ENCODE results near the gene TCEANC. TPM values are rescaled to one million over a fixed set of nuclear protein-coding genes. Genes with fewer than 3 reads are reported as not detected.

The TCEANC gene, protein sequence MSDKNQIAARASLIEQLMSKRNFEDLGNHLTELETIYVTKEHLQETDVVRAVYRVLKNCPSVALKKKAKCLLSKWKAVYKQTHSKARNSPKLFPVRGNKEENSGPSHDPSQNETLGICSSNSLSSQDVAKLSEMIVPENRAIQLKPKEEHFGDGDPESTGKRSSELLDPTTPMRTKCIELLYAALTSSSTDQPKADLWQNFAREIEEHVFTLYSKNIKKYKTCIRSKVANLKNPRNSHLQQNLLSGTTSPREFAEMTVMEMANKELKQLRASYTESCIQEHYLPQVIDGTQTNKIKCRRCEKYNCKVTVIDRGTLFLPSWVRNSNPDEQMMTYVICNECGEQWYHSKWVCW
- 4.5 TPM for total RNA-seq

DNA sequence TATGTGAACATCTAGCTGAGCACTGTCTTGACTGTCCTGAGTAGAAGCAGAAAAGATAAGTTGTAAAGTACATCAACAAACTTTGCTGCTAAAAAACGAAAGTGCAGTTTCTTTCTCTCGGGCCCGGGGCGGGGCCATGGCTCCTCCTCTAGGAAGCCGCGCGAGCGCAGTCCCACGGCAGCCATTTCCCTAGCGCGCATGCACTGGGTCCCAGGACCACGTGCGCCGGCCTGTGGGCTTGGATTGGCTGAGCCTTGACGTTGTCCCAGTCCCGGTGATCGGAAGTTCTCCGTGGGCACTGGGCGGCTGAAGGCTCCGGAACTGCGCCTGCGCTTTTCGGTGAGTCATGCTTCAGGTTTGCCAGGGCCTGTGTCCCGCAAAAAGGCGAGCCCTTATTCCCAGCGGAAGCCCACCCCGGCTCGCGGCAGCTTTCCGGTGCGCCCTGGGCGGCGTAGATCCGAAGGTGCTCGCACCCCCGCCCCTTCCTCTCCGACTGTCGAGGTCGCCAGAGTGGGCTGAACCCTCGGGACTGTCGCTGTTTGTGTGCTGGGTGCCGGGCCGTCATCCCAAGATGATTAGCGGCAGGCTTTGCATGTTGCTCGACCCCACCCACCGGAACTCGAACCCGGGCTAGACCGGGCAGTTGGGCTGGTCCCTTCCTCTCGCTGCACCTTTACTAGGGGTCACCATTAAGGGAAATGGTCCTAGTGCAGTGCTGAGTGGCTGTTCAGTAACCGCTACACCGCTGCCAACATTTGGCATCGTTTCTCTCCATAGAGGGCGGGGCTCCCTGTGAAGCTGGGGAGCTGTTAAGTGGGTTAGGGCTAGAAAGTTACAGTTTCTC lies at the start of gene TCEANC:
TSS of gene TCEANC (plus strand) at position 292 of the 844 bp plus-strand sequence. CDS start 9,368 bp downstream, outside the sequence.
- no peaks in the 10 kb centered on the region for H3K36me3 ChIP-seq
- intact Hi-C loops (cut with DNase I): loop anchor here (1.0 to 5.0 kb wide), 4 partner anchors 36 to 376 kb away; partner anchors contain the start of genes GEMIN8, OFD1, RAB9A and TRAPPC2
- H3K27me3 ChIP-seq: no peaks in the 10 kb centered on the region
- H3K9me3 ChIP-seq: no peaks in the 10 kb centered on the region
- H3K4me1 ChIP-seq: no peaks in the 10 kb centered on the region
- TF ChIP-seq, protein P1, sequence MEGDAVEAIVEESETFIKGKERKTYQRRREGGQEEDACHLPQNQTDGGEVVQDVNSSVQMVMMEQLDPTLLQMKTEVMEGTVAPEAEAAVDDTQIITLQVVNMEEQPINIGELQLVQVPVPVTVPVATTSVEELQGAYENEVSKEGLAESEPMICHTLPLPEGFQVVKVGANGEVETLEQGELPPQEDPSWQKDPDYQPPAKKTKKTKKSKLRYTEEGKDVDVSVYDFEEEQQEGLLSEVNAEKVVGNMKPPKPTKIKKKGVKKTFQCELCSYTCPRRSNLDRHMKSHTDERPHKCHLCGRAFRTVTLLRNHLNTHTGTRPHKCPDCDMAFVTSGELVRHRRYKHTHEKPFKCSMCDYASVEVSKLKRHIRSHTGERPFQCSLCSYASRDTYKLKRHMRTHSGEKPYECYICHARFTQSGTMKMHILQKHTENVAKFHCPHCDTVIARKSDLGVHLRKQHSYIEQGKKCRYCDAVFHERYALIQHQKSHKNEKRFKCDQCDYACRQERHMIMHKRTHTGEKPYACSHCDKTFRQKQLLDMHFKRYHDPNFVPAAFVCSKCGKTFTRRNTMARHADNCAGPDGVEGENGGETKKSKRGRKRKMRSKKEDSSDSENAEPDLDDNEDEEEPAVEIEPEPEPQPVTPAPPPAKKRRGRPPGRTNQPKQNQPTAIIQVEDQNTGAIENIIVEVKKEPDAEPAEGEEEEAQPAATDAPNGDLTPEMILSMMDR (IDR thresholded peaks at IDR 0.05): no peak
- peak within 1 kb of the TSS; percentile 96 to 97 for H3K27ac ChIP-seq
- DNase-seq (ENCODE audit: low spot score in 2 of 2): peak; percentile 93 to 99
- H3K4me3 ChIP-seq: peak within 1 kb of the TSS; percentile 69 to 85

DNA sequence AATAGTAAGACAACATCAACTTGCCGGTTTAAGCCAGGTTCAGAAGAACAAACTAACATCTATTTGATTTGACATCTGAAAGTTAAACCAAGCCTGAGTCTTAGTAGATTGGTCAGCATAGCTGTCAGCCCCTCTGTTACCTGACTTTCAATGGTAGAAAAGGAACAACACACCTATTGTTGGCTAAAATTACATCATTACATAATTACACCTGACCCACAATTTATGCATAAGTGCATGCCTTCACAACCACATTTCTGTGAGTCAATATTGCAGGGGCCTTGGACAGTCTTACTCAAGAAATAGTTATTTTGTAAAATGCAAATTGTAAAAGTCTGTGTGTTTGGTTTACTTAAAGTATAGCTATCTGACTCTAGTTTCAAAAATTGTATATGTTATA lies 47.3 kb upstream of the TCEANC start:
- H3K27ac ChIP-seq: no peak overlapping the region
- intact Hi-C loops (cut with DNase I): no loop called here
- no peaks in the 10 kb centered on the region for H3K4me1 ChIP-seq
- H3K27me3 ChIP-seq: no peaks in the 10 kb centered on the region
- no peak overlapping the region for H3K4me3 ChIP-seq
- no peaks in the 10 kb centered on the region for H3K36me3 ChIP-seq
- H3K9me3 ChIP-seq: no peaks in the 10 kb centered on the region
- no peak for DNase-seq (ENCODE audit: low spot score in 2 of 2)
- TF ChIP-seq, protein P1 (IDR thresholded peaks at IDR 0.05): no peak

DNA sequence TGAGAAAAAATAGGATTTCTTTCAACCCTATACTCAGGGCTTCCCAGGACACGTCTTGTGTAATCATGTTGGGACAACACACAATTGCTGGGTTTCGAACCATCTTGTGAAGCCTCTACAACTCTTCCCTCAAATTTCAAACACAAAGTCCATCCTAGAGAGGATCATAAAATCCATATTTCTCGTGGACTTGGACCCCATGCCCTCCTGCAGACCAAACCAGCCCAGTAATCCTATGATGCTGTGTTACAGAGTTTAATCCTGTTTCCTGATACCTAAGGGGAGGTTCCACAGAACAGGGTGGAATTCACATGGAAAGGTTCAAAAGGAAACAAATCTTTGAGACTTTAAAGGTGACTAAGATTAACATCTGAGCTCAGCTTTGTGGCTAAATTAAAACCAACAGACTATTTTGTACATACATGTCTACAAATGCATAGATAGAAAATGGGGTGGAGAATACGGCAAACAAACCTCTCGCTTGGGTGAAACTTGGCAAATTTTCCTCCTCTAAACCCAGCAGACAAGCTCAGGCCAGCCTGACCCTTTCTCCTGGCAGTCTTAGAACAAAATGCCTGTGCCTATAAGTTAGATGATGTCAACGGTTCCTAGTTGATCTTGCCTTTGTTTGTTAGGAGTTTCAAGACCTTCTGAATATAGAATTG lies 45.5 kb upstream of the TCEANC start:
- Histone ChIP-seq H3K9me3 (no peaks in the 10 kb centered on the region), H3K4me3 (no peak overlapping the region), H3K27ac (no peak overlapping the region), H3K36me3 (no peaks in the 10 kb centered on the region), H3K27me3 (no peaks in the 10 kb centered on the region), H3K4me1 (no peaks in the 10 kb centered on the region)
- no peak for DNase-seq (ENCODE audit: low spot score in 2 of 2)
- TF ChIP-seq, protein P1 (IDR thresholded peaks at IDR 0.05): no peak
- intact Hi-C loops (cut with DNase I): no loop called here

DNA sequence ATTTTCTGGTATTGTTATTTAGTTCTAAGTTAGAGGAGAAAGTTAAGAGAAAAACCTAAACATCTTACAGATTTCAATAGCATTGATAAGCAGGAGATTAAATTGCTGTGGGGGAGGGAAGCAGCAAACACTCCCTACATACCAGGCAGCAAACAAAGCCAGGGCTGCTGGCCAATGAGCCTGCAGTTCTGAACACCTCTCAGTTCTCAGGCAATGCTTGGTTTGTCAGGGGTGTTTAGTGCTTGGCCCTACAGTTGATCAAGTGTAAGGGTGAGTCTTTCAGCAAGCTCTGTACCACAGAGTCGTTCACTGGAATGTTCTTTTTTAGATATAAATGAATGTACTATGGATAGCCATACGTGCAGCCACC lies 45.0 kb upstream of the TCEANC start:
- no peak overlapping the region for H3K4me3 ChIP-seq
- H3K36me3 ChIP-seq: no peaks in the 10 kb centered on the region
- TF ChIP-seq, protein P1 (IDR thresholded peaks at IDR 0.05): no peak
- intact Hi-C loops (cut with DNase I): no loop called here
- H3K9me3 ChIP-seq: no peaks in the 10 kb centered on the region
- H3K4me1 ChIP-seq: no peaks in the 10 kb centered on the region
- no peak overlapping the region for H3K27ac ChIP-seq
- DNase-seq (ENCODE audit: low spot score in 2 of 2): no peak
- no peaks in the 10 kb centered on the region for H3K27me3 ChIP-seq

DNA sequence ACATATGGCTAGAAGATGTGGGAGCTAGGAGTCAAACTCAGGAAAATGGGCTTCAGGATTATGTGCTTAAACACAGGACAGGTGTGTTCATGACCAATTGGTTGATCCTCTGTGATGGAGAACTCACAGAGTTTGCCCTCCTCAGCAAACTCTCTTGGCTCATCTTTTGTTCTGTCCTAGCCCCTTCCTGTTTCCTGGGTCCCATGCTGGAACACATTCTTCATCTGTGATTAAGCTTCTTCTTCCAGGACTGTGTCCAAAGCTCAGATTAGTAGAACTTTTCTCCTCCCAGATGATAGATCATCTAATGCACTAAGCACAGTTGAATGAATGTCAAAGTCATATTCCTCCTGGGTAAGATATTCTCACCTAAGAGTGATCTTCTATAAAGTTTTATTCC lies 38.8 kb upstream of the TCEANC start:
- DNase-seq (ENCODE audit: low spot score in 2 of 2): no peak

More for the DNA sequence above, 38.8 kb upstream of the TCEANC start:
- H3K27me3 ChIP-seq: no peaks in the 10 kb centered on the region
- TF ChIP-seq, protein P1 (IDR thresholded peaks at IDR 0.05): no peak
- H3K9me3 ChIP-seq: no peaks in the 10 kb centered on the region
- no peaks in the 10 kb centered on the region for H3K36me3 ChIP-seq
- H3K4me1 ChIP-seq: no peaks in the 10 kb centered on the region
- intact Hi-C loops (cut with DNase I): no loop called here
- H3K27ac ChIP-seq: no peak overlapping the region
- no peak overlapping the region for H3K4me3 ChIP-seq
